HG03469 (cell line): ENCODE results near the gene STARD7.
"Not testable (repeated sequence)": the region's sequence is repeated elsewhere in the genome, so short reads cannot be mapped to it uniquely, and the experiment has no call there.

Experiments
- ATAC-seq: cut with Tn5 transposase; IDR thresholded peaks from one replicate; pipeline ENCODE4 v1.9.1; 2021; ENCODE audit warnings: mild to moderate bottlenecking, moderate library complexity, moderate number of reproducible peaks; ENCODE audit not compliant: unreplicated experiment

Gene STARD7

GRCh38 chr2:96150007-96150640 is 58.5 kb downstream of the STARD7 start:
- no peak for ATAC-seq

DNA sequence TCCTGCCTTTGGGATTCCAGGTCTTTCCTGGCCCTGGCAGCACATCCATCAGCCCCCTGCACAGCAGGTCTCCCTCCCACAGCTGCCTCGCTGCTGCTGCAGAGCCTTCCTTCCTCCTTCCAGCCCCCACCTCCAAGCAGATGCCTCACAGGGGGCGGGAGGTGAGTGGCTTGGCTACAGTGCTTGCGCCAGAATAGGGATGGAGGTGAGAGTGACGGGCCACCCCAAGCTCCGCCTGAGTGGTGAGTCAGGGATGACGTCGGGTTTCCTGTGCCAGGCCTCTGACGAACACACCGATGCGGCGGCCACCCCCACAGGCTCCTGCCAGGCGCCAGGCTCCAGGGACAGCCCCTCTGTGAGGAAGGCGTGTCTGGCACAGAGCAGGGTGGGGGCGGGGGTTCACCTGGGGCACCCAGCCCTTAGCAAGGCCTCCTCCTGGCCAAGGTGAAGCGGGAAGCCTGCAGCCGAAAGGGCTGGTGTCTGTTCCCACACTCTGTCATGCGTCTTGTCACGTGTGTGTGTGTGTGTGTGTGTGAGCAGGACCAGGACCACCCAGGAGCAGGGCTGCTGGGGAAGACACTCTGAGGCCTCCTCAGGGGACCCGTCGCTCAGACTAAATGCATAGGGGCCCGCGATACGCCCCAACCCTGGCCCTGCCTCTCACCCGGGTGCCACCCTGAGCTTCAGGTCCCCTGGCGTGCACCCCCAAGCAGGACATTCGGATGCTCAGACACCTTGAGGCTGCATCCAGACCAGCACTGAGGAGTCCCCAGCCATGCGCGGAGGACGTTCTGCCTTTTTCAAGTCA is 60.0 kb downstream of the STARD7 start:
- ATAC-seq = peak; percentile 25

GRCh38 chr2:96147593-96148201 is 60.9 kb downstream of the STARD7 start:
- ATAC-seq = no peak

- no peak for ATAC-seq
These were observed 61.6 kb downstream of the STARD7 start for GRCh38 chr2:96146881-96147592.

GRCh38 chr2:96146153-96146880 is 62.3 kb downstream of the STARD7 start:
- no peak for ATAC-seq

DNA sequence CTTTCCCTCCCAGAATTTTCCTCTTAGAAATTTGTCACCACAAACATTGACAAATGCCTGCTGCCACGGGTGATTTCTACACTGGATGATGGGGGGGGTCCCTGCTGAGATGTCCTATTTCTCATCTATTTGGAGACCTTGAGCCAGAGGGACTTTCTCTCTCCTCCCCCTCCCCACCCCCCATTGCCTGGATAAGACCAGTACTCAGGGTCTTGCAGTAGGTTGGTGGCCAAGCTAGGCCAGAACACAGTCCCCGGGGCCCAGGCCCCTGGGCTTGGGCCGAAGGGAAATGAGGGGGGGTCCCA is 62.8 kb downstream of the STARD7 start:
- ATAC-seq = no peak

DNA sequence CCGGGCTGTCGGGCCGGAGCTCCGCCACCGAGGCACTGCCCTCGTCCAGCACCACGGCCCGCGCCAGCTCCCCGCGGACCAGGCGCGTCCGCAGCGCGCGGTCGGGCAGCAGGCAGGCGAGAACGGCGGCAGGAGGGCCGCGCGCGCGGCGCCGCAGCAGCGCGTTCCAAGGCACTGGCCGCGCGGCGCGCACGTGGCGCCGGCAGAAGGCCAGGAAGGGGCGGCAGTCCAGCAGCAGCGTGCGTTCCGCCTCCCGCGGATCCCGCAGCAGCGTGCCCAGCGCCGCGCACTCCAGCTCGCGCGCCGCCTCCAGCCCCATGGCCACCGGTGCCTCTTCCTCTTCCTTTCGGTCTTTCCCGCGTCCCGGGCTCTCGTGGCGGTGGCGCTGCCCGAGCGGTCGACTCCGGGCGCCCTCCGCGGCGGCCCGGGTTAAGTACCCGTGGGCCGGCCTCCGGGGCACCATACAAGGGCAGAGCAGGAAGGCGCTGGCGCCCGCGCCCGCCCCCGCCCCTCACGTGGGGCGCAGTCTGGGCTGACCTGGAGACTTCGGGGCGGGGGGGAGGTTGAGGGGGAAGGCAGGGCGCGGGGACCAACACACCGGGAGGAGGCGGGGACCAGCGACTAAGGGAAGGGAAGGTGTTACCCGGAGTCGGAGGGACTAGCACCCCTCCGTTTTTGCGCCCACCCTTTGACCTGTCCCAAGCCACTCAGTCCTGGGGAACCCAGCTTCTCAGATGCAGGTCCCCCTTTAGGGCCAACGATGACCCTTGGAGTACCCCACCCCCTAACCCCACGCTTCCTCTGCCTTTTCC is 63.4 kb downstream of the STARD7 start, which contains the start of gene DUSP2:
Gene DUSP2 (minus strand): TSS at position 405 of the 812 bp plus-strand sequence. CDS start 86 bp downstream, at position 319.
- peak; percentile 34 for ATAC-seq

- ATAC-seq = no peak
These were observed 64.1 kb downstream of the STARD7 start for GRCh38 chr2:96144481-96145035.

DNA sequence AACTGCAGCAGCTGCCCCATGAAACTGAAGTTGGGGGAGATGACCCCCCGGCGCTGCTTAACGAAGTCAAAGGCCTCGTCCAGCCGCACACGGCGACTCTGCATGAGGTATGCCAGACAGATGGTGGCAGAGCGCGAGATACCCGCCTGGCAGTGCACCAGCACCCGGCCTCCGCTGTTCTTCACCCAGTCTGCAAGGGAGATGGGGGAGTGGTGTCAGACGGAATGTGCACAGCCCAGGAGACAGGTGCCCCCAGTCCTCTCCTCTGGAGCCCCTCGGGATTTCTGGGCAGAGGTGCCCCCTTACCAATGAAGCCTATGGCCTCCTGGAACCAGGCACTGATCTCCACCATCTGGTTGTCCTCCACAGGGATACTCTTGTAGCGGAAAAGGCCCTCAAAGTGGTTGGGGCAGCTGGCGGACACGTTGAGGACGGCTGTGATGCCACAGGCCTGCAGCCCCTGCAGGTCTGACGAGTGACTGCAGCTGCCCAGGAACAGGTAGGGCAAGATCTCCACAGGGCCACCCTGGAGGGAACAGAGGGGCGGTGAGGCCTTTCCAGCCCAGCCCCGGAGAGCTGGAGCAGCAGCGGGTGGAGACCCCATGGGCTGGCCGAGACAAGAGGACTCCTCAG is 64.7 kb downstream of the STARD7 start:
- ATAC-seq = no peak

DNA sequence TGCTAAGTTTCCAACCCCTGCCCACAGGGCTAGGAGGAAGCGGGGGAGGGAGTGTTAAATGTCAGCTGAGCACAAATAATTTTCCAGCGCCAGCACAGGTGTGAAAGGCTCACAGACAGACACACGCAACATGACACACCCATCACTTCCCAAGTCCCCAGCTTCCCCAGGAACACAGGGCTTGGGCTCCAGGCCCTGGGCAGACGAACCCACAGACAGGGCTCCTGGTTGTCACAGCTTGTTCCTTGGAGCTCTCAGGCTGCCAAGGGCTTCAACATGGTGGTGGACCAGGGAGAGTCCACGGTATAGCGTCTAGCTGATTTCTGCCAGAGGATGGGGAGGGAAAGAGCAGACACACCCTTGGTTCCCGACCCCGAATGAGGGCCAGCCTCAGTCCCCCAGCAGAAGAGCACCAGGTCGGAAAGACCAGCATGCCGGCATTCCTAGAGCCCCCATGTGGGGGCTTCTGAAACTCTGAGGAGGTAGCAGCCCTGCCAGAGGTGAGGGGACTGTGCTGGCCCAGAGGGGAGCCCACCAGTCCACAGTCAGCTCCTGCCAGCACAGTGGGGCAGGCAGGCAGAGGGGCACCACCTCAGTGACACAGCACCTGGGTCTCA is 65.3 kb downstream of the STARD7 start:
- no peak for ATAC-seq

GRCh38 chr2:96142217-96143113 is 66.2 kb downstream of the STARD7 start:
- ATAC-seq = no peak

GRCh38 chr2:96141624-96141967 is 67.0 kb downstream of the STARD7 start:
- ATAC-seq = not testable (repeated sequence)

- ATAC-seq = no peak
These were observed 67.5 kb downstream of the STARD7 start for GRCh38 chr2:96140941-96141623.

- ATAC-seq = no peak
These were observed 69.4 kb downstream of the STARD7 start for GRCh38 chr2:96139181-96139758.

DNA sequence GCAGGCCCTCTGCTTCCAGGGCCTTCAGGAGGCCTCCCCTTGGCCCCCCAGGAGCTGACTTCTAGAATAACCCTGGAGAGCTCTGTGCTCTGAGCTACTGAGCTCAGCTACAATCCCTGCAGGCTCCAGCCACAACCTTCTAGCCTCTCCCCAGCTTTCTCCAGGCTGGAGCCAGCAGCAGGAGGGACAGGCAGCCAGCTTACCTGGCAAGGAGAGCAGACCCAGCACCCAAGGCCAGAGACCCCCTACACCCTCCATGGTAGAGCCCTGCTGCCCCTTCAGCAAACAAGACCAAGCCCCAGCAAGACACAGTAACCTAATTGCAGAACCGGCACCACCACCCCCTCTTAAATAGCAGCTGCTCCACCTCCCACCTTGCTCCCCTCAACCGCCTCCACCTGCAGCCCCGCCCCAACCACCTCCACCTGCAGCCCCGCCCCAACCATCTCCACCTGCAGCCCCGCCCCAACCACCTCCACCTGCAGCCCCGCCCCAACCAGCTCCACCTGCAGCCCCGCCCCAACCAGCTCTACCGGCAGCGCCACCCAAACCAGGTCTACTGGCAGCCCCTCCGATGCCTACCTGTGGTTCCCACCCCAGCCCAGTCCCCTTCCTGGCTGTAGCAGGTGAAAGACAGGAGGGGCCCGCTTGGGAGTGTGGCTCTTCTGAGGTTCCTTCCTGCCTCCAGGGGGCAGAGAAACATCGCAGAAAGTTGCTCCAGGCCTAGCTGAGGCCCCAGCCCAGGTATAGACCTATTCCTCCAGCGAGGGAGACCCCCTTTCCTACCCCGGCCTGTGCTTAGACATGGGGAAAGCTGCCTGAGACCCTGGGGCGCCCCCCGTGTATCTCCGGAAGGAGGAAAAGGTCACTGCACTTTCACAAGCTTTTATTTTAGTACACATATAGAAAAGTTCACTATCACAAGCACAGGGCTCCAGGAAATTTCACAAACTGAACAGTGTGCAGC is 70.2 kb downstream of the STARD7 start, which contains the start of gene ASTL:
Gene ASTL (minus strand): TSS at position 324 of the 967 bp plus-strand sequence. CDS start 66 bp downstream, at position 258.
- no peak for ATAC-seq
